Tibial nerve (tissue), 4 donors: ENCODE results near the gene NCMAP. TPM values are rescaled to one million over a fixed set of nuclear protein-coding genes. Genes with fewer than 3 reads are reported as not detected.

Experiments used
- DNase-seq, 2 donors: peaks; one replicate each; pipeline ENCODE4 v3.0.0-alpha.2; 2019; ENCODE audit warnings: low spot score in 2 of 2
- H3K27ac ChIP-seq, 4 donors: fragments of 200-600 bp; sonication (generic) in 3 of 4; one replicate each; pipeline ENCODE4 v1.5.1; 2017 to 2019; ENCODE audit warnings: mild to moderate bottlenecking in 1 of 4
- H3K27me3 ChIP-seq, 2 donors: fragments of 200-600 bp; sonication (generic) in 1 of 2; one replicate each; pipeline versions ENCODE4 v1.5.1 to v1.6.0; 2017 to 2019
- H3K36me3 ChIP-seq, 3 donors: fragments of 200-600 bp; sonication (generic); one replicate each; pipeline ENCODE4 v1.5.1; 2018 to 2019
- H3K4me1 ChIP-seq, 4 donors: fragments of 200-600 bp; sonication (generic) in 3 of 4; one replicate each; pipeline ENCODE4 v1.5.1; 2017 to 2019
- H3K4me3 ChIP-seq, 4 donors: fragments of 200-600 bp; sonication (generic) in 3 of 4; one replicate each; pipeline ENCODE4 v1.5.1; 2017 to 2019; ENCODE audit warnings: mild to moderate bottlenecking in 1 of 4, moderate library complexity in 1 of 4
- H3K9me3 ChIP-seq, 4 donors: fragments of 200-600 bp; sonication (generic) in 3 of 4; one replicate each; pipeline ENCODE4 v1.5.1; 2017 to 2019
- CTCF ChIP-seq, 5 experiments: fragments of 200-600 bp in 3 of 5; fragments of 450-650 bp in 2 of 5; sonication (generic) in 3 of 5; IDR thresholded peaks; one replicate each; pipeline ENCODE4 v1.5.1; 2016 to 2019; ENCODE audit warnings: antibody characterized with exemption in 5 of 5, mild to moderate bottlenecking in 3 of 5, moderate library complexity in 2 of 5
- EP300 ChIP-seq, 2 donors: sonication (generic); formaldehyde crosslinking; IDR thresholded peaks; one replicate each; pipeline ENCODE4 v1.6.1; 2017; ENCODE audit warnings: antibody characterized with exemption in 2 of 2, mild to moderate bottlenecking in 1 of 2
- POLR2A ChIP-seq, 2 donors: fragments of 450-650 bp; IDR thresholded peaks; one replicate each; pipeline ENCODE4 v1.6.1; 2017; ENCODE audit warnings: antibody characterized with exemption in 2 of 2, mild to moderate bottlenecking in 2 of 2, moderate library complexity in 2 of 2
- WGBS, 2 donors: methylation state at CpG; one replicate each; pipeline ENCODE4 v1.1.5; 2018; 5-methylcytosine and 5-hydroxymethylcytosine counted together
- total RNA-seq, 4 donors: library from RNA; depleted of rRNA; stranded (reverse); fragments of >200 nt; gene quantifications; one replicate each; pipeline ENCODE4 v1.1.0, GENCODE V29; 2016

NCMAP gene
- total RNA-seq, 4 donors from 2014 or later = 49.2 to 191 (median 141) TPM

- TF ChIP-seq EP300 (IDR thresholded peaks at IDR 0.05) (no peak), CTCF (IDR thresholded peaks at IDR 0.05) (no peak), POLR2A (IDR thresholded peaks at IDR 0.05) (no peak)
Measured at GRCh38 chr1:24536391-24536840, 19.5 kb upstream of the NCMAP start.

GRCh38 chr1:24540051-24540905, 15.6 kb upstream of the NCMAP start:
- peaks cover 0 to 23% (median 0%) of the 10 kb centered on the region in 4 donors for H3K4me1 ChIP-seq
- peaks cover 0 to 7% (median 0%) of the 10 kb centered on the region in 3 donors for H3K36me3 ChIP-seq
- DNase-seq = no peak
- no peaks in the 10 kb centered on the region for H3K27me3 ChIP-seq
- H3K9me3 ChIP-seq = no peaks in the 10 kb centered on the region
- H3K27ac ChIP-seq = peak overlapping the region in 1 of 4 donors; percentile 45
- no peak overlapping the region for H3K4me3 ChIP-seq
- TF ChIP-seq POLR2A (IDR thresholded peaks at IDR 0.05) = no peak
- no peak for TF ChIP-seq CTCF (IDR thresholded peaks at IDR 0.05)
- no peak for TF ChIP-seq EP300 (IDR thresholded peaks at IDR 0.05)
- WGBS, 2 donors = 82 to 85% methylated on average over 15 of the region's 15 CpGs

More at GRCh38 chr1:24536391-24536840, 19.5 kb upstream of the NCMAP start:
- DNase-seq = no peak
- Histone ChIP-seq H3K36me3 (peaks cover 0 to 19% (median 0%) of the 10 kb centered on the region in 3 donors), H3K27ac (peak overlapping the region in 1 of 4 donors; percentile 78), H3K4me3 (no peak overlapping the region), H3K27me3 (no peaks in the 10 kb centered on the region), H3K4me1 (peaks cover 0 to 19% (median 0%) of the 10 kb centered on the region in 4 donors), H3K9me3 (no peaks in the 10 kb centered on the region)
- WGBS, 2 donors = 37 to 40% methylated on average over 7 of the region's 7 CpGs

- Histone ChIP-seq H3K27me3 (no peaks in the 10 kb centered on the region), H3K4me1 (peaks cover 0 to 17% (median 0%) of the 10 kb centered on the region in 4 donors), H3K36me3 (no peaks in the 10 kb centered on the region), H3K4me3 (no peak overlapping the region), H3K27ac (peak overlapping the region in 1 of 4 donors; percentile 45), H3K9me3 (no peaks in the 10 kb centered on the region)
- 53 to 58% methylated on average over 7 of the region's 7 CpGs for WGBS, 2 donors
- TF ChIP-seq CTCF (IDR thresholded peaks at IDR 0.05) (no peak), POLR2A (IDR thresholded peaks at IDR 0.05) (no peak), EP300 (IDR thresholded peaks at IDR 0.05) (no peak)
- DNase-seq = no peak
Measured at GRCh38 chr1:24540906-24541710, 14.8 kb upstream of the NCMAP start.

- Histone ChIP-seq H3K27ac (peak overlapping the region in 1 of 4 donors; percentile 45), H3K36me3 (no peaks in the 10 kb centered on the region), H3K9me3 (no peaks in the 10 kb centered on the region), H3K4me3 (no peak overlapping the region), H3K4me1 (peaks cover 0 to 10% (median 0%) of the 10 kb centered on the region in 4 donors), H3K27me3 (no peaks in the 10 kb centered on the region)
- peak in 4 of 5 experiments; percentile 34 to 43 (median 40) for TF ChIP-seq CTCF (IDR thresholded peaks at IDR 0.05)
- no peak for TF ChIP-seq POLR2A (IDR thresholded peaks at IDR 0.05)
- no peak for TF ChIP-seq EP300 (IDR thresholded peaks at IDR 0.05)
- WGBS, 2 donors = 58 to 69% methylated on average over 8 of the region's 8 CpGs
- DNase-seq = no peak
Measured at GRCh38 chr1:24541711-24542346, 14.1 kb upstream of the NCMAP start.
